B cell (primary cell): ENCODE measurements around the gene GRK3. TPM values are rescaled to one million over a fixed set of nuclear protein-coding genes. Genes with fewer than 3 reads are reported as not detected.

Source experiments
- ATAC-seq: fragments of 200-7000 bp; cut with Tn5 transposase; one replicate; pipeline ENCODE4 v1.10.0; 2021; ENCODE audit warnings: low read depth, mild to moderate bottlenecking, moderate number of reproducible peaks, moderate library complexity
- CTCF ChIA-PET: fragments of 350-600 bp; sonication (Branson Sonifier 250); formaldehyde crosslinking; loops from one replicate; lab custom pipeline; 2021; ENCODE audit warnings: antibody characterized with exemption, inconsistent platforms; lab: Charles Lee
- POLR2A ChIA-PET: fragments of 350-600 bp; sonication (Branson Sonifier 250); formaldehyde crosslinking; loops from one replicate; lab custom pipeline; 2021; ENCODE audit warnings: antibody characterized with exemption; lab: Charles Lee
- DNase-seq: peaks from one replicate; pipeline ENCODE4 v3.0.0; 2013
- H2AFZ ChIP-seq: 2 replicates; pipeline ENCODE4 v1.6.1; 2012; ENCODE audit warnings: mild to moderate bottlenecking, low read depth, low read length; ENCODE audit not compliant: insufficient read depth, poor library complexity, severe bottlenecking
- H3K27ac ChIP-seq, 2 donors: 1 replicate in 1 of 2; 2 replicates in 1 of 2; pipeline ENCODE4 v1.5.1; 2012 to 2013; ENCODE audit warnings: low read length in 2 of 2, mild to moderate bottlenecking in 2 of 2, moderate library complexity in 1 of 2
- H3K27me3 ChIP-seq, 4 experiments: fragments of 200-600 bp in 1 of 4; sonication (generic) in 1 of 4; replicated peaks in 1 of 4; 1 replicate in 2 of 4; 2 replicates in 2 of 4; pipeline versions ENCODE4 v1.6.1 to v1.7.0; 2013 to 2016; ENCODE audit warnings: low read length in 3 of 4, mild to moderate bottlenecking in 2 of 4, mixed read lengths in 1 of 4, moderate library complexity in 1 of 4; ENCODE audit not compliant: insufficient read depth in 4 of 4, control insufficient read depth in 3 of 4; ENCODE audit errors: control extremely low read depth in 1 of 4
- H3K36me3 ChIP-seq, 2 experiments: replicated peaks in 1 of 2; 1 replicate in 1 of 2; 2 replicates in 1 of 2; pipeline versions ENCODE4 v1.6.1 to v1.7.1; 2013; ENCODE audit warnings: low read length in 1 of 2; ENCODE audit not compliant: insufficient read depth in 2 of 2, control insufficient read depth in 1 of 2; ENCODE audit errors: control extremely low read depth in 1 of 2, extremely low read depth in 1 of 2
- H3K4me1 ChIP-seq, 2 donors: fragments of 200-600 bp in 1 of 2; sonication (generic) in 1 of 2; 1 replicate in 1 of 2; 2 replicates in 1 of 2; pipeline versions ENCODE4 v1.5.1 to v1.6.1; 2013 to 2017; ENCODE audit warnings: low read length in 2 of 2; ENCODE audit not compliant: control insufficient read depth in 2 of 2, insufficient read depth in 2 of 2
- H3K4me2 ChIP-seq: replicated peaks from 2 replicates; pipeline ENCODE3; 2012; ENCODE audit warnings: mild to moderate bottlenecking, low read depth, low read length; ENCODE audit not compliant: poor library complexity, severe bottlenecking
- H3K4me3 ChIP-seq, 5 experiments: fragments of 200-600 bp in 1 of 5; sonication (generic) in 1 of 5; 1 replicate in 3 of 5; 2 replicates in 2 of 5; pipeline versions ENCODE4 v1.5.1 to v1.7.0; 2011 to 2016; ENCODE audit warnings: low read length in 4 of 5, mild to moderate bottlenecking in 4 of 5, low read depth in 2 of 5, control low read depth in 1 of 5, moderate library complexity in 1 of 5; ENCODE audit not compliant: insufficient read depth in 1 of 5; ENCODE audit errors: control extremely low read depth in 1 of 5, extremely low read depth in 1 of 5
- H3K79me2 ChIP-seq: fragments of 200-600 bp; sonication (generic); one replicate; pipeline ENCODE4 v1.6.0; 2016; ENCODE audit warnings: low read length; ENCODE audit not compliant: control insufficient read depth, insufficient read depth
- H3K9ac ChIP-seq: fragments of 200-600 bp; sonication (generic); 2 replicates; pipeline ENCODE4 v1.6.1; 2017; ENCODE audit warnings: mild to moderate bottlenecking, low read length, moderate library complexity
- H3K9me3 ChIP-seq, 3 donors: one replicate each; pipeline versions ENCODE4 v1.6.1 to v1.7.1; 2013; ENCODE audit warnings: low read length in 2 of 3; ENCODE audit not compliant: control insufficient read depth in 2 of 3, insufficient read depth in 1 of 3; ENCODE audit errors: control extremely low read depth in 1 of 3
- H4K20me1 ChIP-seq: 2 replicates; pipeline ENCODE4 v1.6.0; 2012; ENCODE audit warnings: mild to moderate bottlenecking, low read length; ENCODE audit not compliant: insufficient read depth, control insufficient read depth, poor library complexity, severe bottlenecking
- H3K27ac Mint-ChIP-seq: one replicate; pipeline ENCODE4 v1.8.0; 2021; ENCODE audit warnings: mixed read lengths
- H3K27me3 Mint-ChIP-seq: one replicate; pipeline ENCODE4 v1.8.0; 2021; ENCODE audit warnings: mixed read lengths
- H3K4me1 Mint-ChIP-seq: one replicate; pipeline ENCODE4 v1.8.0; 2021; ENCODE audit warnings: mixed read lengths
- H3K4me3 Mint-ChIP-seq: one replicate; pipeline ENCODE4 v1.8.0; 2021; ENCODE audit warnings: mixed read lengths
- H3K9me3 Mint-ChIP-seq: one replicate; pipeline ENCODE4 v1.8.0; 2022; ENCODE audit warnings: mixed read lengths; ENCODE audit not compliant: insufficient read depth
- CTCF ChIP-seq: fragments of 200-600 bp; IDR thresholded peaks from one replicate; pipeline ENCODE4 v1.8.0; 2022; ENCODE audit warnings: antibody characterized with exemption, mild to moderate bottlenecking
- EZH2 ChIP-seq: IDR thresholded peaks from 2 replicates; pipeline ENCODE4 v1.6.1; 2012; ENCODE audit warnings: borderline replicate concordance, low read depth, mild to moderate bottlenecking, moderate library complexity, low read length; ENCODE audit not compliant: insufficient read depth, poor library complexity, severe bottlenecking
- WGBS: methylation state at CpG from one replicate; pipeline ENCODE4 v1.1.5; 2013; ENCODE audit warnings: missing lambda C conversion rate; ENCODE audit not compliant: insufficient coverage; 5-methylcytosine and 5-hydroxymethylcytosine counted together
- intact Hi-C: fragments of 100-400 bp; cut with micrococcal nuclease; formaldehyde crosslinking; loops from one replicate; pipeline ENCODE4 v1.10.0; 2022
- polyA plus RNA-seq: library from polyadenylated mRNA; depleted of rRNA; stranded (reverse); fragments of >200 nt; gene quantifications from 2 replicates; pipeline ENCODE4 v1.2.3, GENCODE V29; 2012
- total RNA-seq, 2 donors: library from RNA; stranded (reverse); fragments of 120-200 nt in 1 of 2; gene quantifications; 1 replicate in 1 of 2; 2 replicates in 1 of 2; pipeline versions ENCODE4 v1.2.3 to v1.2.4, GENCODE V29; 2013 to 2022

The GRK3 gene
- total and polyA plus RNA-seq, 2 donors (not counting 1 experiment from before 2014, with no cell fraction given), result 17.6 to 61.0 TPM

- Histone ChIP-seq H3K27me3 (no peaks in the 10 kb centered on the region), H3K36me3 (peaks cover 0 to 52% of the 10 kb centered on the region in 2 experiments), H3K27ac (no peak overlapping the region), H3K4me1 (no peaks in the 10 kb centered on the region), H4K20me1 (peaks cover 19% of the 10 kb centered on the region), H3K4me3 (no peak overlapping the region), H3K79me2 (peaks cover 18% of the 10 kb centered on the region), H3K9me3 (no peaks in the 10 kb centered on the region), H3K4me2 (no peak overlapping the region), H3K9ac (no peak overlapping the region), H2AFZ (no peak overlapping the region)
- DNase-seq, result no peak
- Mint-ChIP-seq H3K27me3 (no peaks in the 10 kb centered on the region), H3K4me1 (no peaks in the 10 kb centered on the region), H3K4me3 (no peak overlapping the region), H3K9me3 (no peaks in the 10 kb centered on the region), H3K27ac (no peak overlapping the region)
- POLR2A ChIA-PET, result no interaction called here
- intact Hi-C loops, result no loop called here
- CTCF ChIA-PET, result no interaction called here
- TF ChIP-seq CTCF (no peak), EZH2 (no peak)
- WGBS, result no CpG with 5 or more reads among the region's 4 CpGs
- no peak for ATAC-seq
These were observed 113.2 kb downstream of the GRK3 start for GRCh38 chr22:25677631-25678030.

GRCh38 chr22:25680051-25680450, 115.6 kb downstream of the GRK3 start:
- H3K9me3 Mint-ChIP-seq, result no peaks in the 10 kb centered on the region
- H3K27ac Mint-ChIP-seq, result no peak overlapping the region
- ATAC-seq (no peak), DNase-seq (no peak)
- H3K9ac ChIP-seq, result no peak overlapping the region
- H3K36me3 ChIP-seq, result peaks cover 0 to 48% of the 10 kb centered on the region in 2 experiments
- H3K4me3 Mint-ChIP-seq, result no peak overlapping the region
- H3K4me1 Mint-ChIP-seq, result no peaks in the 10 kb centered on the region
- no peaks in the 10 kb centered on the region for H3K4me1 ChIP-seq
- no peak overlapping the region for H3K4me2 ChIP-seq
- TF ChIP-seq EZH2 (no peak), CTCF (no peak)
- H4K20me1 ChIP-seq, result peaks cover 9% of the 10 kb centered on the region
- no peak overlapping the region for H2AFZ ChIP-seq
- peaks cover 9% of the 10 kb centered on the region for H3K79me2 ChIP-seq
- POLR2A ChIA-PET, result no interaction called here
- CTCF ChIA-PET, result interaction anchor here (1.8 kb wide), 1 partner anchor 136 kb away, joined by 8 read pairs; no protein-coding TSS in a partner anchor
- H3K27me3 Mint-ChIP-seq, result no peaks in the 10 kb centered on the region
- H3K9me3 ChIP-seq, result no peaks in the 10 kb centered on the region
- no peaks in the 10 kb centered on the region for H3K27me3 ChIP-seq
- no peak overlapping the region for H3K27ac ChIP-seq
- no CpG with 5 or more reads among the region's 2 CpGs for WGBS
- no peak overlapping the region for H3K4me3 ChIP-seq
- intact Hi-C loops, result no loop called here
